ENCODE measurements around the gene LY6G5C. TPM values are rescaled to one million over a fixed set of nuclear protein-coding genes. Genes with fewer than 3 reads are reported as not detected.

LY6G5C gene
- total and polyA plus RNA-seq, 9 of the 15 experiments (the other 6 are each of a cell fraction or from before 2014, with no cell fraction given) = 0.10 to 0.67 (median 0.46) TPM; not detected in 4

DNA sequence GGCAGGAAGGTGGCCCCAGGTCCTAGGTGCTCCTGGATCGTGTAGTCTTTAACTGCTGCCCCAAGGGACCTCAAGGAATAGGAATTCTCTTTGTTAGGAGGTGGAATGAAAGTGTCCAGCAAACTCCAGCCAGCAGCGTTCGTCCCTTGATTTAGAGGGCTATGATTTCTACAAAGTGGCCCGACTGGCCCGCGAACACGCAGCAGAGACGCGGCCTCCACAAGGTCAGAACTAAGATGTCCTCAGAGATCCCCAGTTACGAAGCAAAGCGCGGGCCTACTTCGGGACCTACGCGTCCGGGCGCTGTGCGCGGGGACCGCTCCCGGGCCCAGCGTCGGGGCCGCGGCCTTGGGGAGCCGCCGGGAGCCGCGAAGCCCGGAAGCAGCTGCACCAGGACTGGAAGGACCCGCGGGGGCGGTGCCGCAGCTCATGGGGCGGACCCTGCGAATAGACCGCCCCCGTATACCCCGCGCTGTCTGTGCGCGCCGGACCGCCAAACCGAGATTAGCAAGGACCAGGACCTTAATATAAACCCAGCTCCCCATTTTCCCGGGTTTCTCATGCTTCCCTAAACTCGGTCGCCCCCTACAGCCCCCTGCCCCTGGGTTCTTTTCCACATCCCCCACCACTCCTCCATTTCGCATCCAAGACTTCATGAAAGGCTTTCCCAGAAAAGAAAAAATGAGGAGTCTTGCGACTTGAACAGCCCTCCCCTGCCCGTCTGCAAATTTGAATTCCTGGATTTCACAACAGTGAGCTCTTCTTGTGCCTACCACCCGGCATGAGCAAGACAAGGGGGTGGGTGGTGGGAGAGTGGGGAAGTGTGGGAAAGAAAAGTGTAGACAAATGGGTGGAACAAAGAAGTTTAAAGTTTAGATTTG, 20.2 kb downstream of the LY6G5C start, which contains the start of gene C6orf47 (continued):
- TF ChIP-seq, protein P1, sequence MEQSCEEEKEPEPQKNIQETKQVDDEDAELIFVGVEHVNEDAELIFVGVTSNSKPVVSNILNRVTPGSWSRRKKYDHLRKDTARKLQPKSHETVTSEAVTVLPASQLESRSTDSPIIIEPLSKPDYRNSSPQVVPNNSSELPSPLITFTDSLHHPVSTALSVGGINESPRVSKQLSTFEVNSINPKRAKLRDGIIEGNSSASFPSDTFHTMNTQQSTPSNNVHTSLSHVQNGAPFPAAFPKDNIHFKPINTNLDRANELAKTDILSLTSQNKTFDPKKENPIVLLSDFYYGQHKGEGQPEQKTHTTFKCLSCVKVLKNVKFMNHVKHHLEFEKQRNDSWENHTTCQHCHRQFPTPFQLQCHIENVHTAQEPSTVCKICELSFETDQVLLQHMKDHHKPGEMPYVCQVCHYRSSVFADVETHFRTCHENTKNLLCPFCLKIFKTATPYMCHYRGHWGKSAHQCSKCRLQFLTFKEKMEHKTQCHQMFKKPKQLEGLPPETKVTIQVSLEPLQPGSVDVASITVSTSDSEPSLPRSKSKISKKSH (CRISPR knock-in tag; IDR thresholded peaks at IDR 0.05) = peak; percentile 95
- TF ChIP-seq HIVEP1 (CRISPR knock-in tag; IDR thresholded peaks at IDR 0.05) = 0 out of 2 replicates have a peak, but pooled peaks have one; percentile 43
- no peak for TF ChIP-seq MEF2D (tag; conservative IDR thresholded peaks at IDR 0.05; ENCODE audit: low read depth)
- no peak for TF ChIP-seq ZNF282 (CRISPR knock-in tag; IDR thresholded peaks at IDR 0.05)
- TF ChIP-seq ZNF561 (CRISPR knock-in tag; conservative IDR thresholded peaks at IDR 0.05) = peak; percentile 5; the same call in 1 of the 2 replicates
- peak; percentile 47; the same call in 1 of the 2 replicates for TF ChIP-seq ZNF253 (CRISPR knock-in tag; conservative IDR thresholded peaks at IDR 0.05)
- TF ChIP-seq ZNF41 (CRISPR knock-in tag; conservative IDR thresholded peaks at IDR 0.05) = no peak
- TF ChIP-seq, protein P2, sequence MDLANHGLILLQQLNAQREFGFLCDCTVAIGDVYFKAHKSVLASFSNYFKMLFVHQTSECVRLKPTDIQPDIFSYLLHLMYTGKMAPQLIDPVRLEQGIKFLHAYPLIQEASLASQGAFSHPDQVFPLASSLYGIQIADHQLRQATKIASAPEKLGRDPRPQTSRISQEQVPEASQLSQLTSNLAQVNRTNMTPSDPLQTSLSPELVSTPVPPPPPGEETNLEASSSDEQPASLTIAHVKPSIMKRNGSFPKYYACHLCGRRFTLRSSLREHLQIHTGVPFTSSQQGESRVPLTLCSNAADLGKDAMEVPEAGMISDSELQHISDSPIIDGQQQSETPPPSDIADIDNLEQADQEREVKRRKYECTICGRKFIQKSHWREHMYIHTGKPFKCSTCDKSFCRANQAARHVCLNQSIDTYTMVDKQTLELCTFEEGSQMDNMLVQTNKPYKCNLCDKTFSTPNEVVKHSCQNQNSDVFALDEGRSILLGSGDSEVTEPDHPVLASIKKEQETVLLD (IDR thresholded peaks at IDR 0.05) = peak; percentile 75
- peak; percentile 59; the same call in 1 of the 2 replicates for TF ChIP-seq HDGF (IDR thresholded peaks at IDR 0.05)
- 0 out of 2 replicates have a peak, but pooled peaks have one; percentile 19 for TF ChIP-seq DDX20 (tag; IDR thresholded peaks at IDR 0.05; ENCODE audit: low read depth)
- no peak for TF ChIP-seq ZNF274 (IDR thresholded peaks at IDR 0.05; ENCODE audit: borderline replicate concordance, low read depth, low read length)
- TF ChIP-seq, protein P3, sequence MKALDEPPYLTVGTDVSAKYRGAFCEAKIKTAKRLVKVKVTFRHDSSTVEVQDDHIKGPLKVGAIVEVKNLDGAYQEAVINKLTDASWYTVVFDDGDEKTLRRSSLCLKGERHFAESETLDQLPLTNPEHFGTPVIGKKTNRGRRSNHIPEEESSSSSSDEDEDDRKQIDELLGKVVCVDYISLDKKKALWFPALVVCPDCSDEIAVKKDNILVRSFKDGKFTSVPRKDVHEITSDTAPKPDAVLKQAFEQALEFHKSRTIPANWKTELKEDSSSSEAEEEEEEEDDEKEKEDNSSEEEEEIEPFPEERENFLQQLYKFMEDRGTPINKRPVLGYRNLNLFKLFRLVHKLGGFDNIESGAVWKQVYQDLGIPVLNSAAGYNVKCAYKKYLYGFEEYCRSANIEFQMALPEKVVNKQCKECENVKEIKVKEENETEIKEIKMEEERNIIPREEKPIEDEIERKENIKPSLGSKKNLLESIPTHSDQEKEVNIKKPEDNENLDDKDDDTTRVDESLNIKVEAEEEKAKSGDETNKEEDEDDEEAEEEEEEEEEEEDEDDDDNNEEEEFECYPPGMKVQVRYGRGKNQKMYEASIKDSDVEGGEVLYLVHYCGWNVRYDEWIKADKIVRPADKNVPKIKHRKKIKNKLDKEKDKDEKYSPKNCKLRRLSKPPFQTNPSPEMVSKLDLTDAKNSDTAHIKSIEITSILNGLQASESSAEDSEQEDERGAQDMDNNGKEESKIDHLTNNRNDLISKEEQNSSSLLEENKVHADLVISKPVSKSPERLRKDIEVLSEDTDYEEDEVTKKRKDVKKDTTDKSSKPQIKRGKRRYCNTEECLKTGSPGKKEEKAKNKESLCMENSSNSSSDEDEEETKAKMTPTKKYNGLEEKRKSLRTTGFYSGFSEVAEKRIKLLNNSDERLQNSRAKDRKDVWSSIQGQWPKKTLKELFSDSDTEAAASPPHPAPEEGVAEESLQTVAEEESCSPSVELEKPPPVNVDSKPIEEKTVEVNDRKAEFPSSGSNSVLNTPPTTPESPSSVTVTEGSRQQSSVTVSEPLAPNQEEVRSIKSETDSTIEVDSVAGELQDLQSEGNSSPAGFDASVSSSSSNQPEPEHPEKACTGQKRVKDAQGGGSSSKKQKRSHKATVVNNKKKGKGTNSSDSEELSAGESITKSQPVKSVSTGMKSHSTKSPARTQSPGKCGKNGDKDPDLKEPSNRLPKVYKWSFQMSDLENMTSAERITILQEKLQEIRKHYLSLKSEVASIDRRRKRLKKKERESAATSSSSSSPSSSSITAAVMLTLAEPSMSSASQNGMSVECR (CRISPR knock-in tag; IDR thresholded peaks at IDR 0.05) = peak; percentile 91; the same call in 1 of the 2 replicates
- peak; percentile 88; the same call in 1 of the 2 replicates for TF ChIP-seq FOXP1 (CRISPR knock-in tag; IDR thresholded peaks at IDR 0.05)
- peak; percentile 78; the same call in 1 of the 2 replicates for TF ChIP-seq ZNF695 (CRISPR knock-in tag; IDR thresholded peaks at IDR 0.05)
- peak; percentile 59; the same call in 1 of the 2 replicates for TF ChIP-seq JUN (IDR thresholded peaks at IDR 0.05; ENCODE audit: borderline replicate concordance, low read depth, low read length)
- TF ChIP-seq JUN (CRISPR knock-in tag; IDR thresholded peaks at IDR 0.05; ENCODE audit: borderline replicate concordance) = no peak
- 0 out of 2 replicates have a peak, but pooled peaks have one; percentile 12 for TF ChIP-seq ZC3H11A (IDR thresholded peaks at IDR 0.05; ENCODE audit: low read depth, low read length)
- peak; percentile 66 to 98; a peak in 3 of 4 replicates for TF ChIP-seq SIN3A (IDR thresholded peaks at IDR 0.05; ENCODE audit: borderline replicate concordance in 2 of 2, control insufficient read depth in 1 of 2, low read depth in 2 of 2, low read length in 2 of 2)
- TF ChIP-seq, protein P4, sequence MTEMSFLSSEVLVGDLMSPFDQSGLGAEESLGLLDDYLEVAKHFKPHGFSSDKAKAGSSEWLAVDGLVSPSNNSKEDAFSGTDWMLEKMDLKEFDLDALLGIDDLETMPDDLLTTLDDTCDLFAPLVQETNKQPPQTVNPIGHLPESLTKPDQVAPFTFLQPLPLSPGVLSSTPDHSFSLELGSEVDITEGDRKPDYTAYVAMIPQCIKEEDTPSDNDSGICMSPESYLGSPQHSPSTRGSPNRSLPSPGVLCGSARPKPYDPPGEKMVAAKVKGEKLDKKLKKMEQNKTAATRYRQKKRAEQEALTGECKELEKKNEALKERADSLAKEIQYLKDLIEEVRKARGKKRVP (CRISPR knock-in tag; IDR thresholded peaks at IDR 0.05) = peak; percentile 71
